CD4-positive, alpha-beta T cell (primary cell): Measurements from ENCODE around the gene PRKCB. TPM values are rescaled to one million over a fixed set of nuclear protein-coding genes. Genes with fewer than 3 reads are reported as not detected.

ENCODE experiments used
- ATAC-seq: fragments of 200-7000 bp; cut with Tn5 transposase; one replicate; pipeline ENCODE4 v1.10.0; 2022; ENCODE audit warnings: mild to moderate bottlenecking; ENCODE audit not compliant: poor library complexity
- CTCF ChIA-PET: fragments of 350-600 bp; sonication (Branson Sonifier 250); formaldehyde crosslinking; loops from one replicate; lab custom pipeline; 2021; ENCODE audit warnings: antibody characterized with exemption, inconsistent platforms; lab: Charles Lee
- POLR2A ChIA-PET: fragments of 350-600 bp; sonication (Branson Sonifier 250); formaldehyde crosslinking; loops from one replicate; lab custom pipeline; 2021; ENCODE audit warnings: antibody characterized with exemption, inconsistent platforms; lab: Charles Lee
- DNase-seq, 14 experiments: peaks; one replicate each; pipeline ENCODE4 v3.0.0-alpha.2; 2013 to 2020; ENCODE audit warnings: mixed read lengths in 2 of 14
- H3K27ac ChIP-seq, 2 donors: one replicate each; pipeline versions ENCODE4 v1.5.1 to v1.7.0; 2013; ENCODE audit warnings: low read length in 2 of 2, low read depth in 1 of 2, mild to moderate bottlenecking in 1 of 2
- H3K27me3 ChIP-seq, 2 experiments: 1 replicate in 1 of 2; 2 replicates in 1 of 2; pipeline versions ENCODE4 v1.6.1 to v1.7.0; 2013; ENCODE audit warnings: low read length in 2 of 2, control low read depth in 1 of 2, mild to moderate bottlenecking in 1 of 2, moderate library complexity in 1 of 2; ENCODE audit not compliant: insufficient read depth in 2 of 2, control insufficient read depth in 1 of 2
- H3K36me3 ChIP-seq: one replicate; pipeline ENCODE4 v1.6.1; 2013; ENCODE audit warnings: low read length, control low read depth; ENCODE audit not compliant: insufficient read depth
- H3K4me1 ChIP-seq: one replicate; pipeline ENCODE4 v1.6.1; 2013; ENCODE audit warnings: low read length, control low read depth; ENCODE audit not compliant: insufficient read depth
- H3K4me3 ChIP-seq: one replicate; pipeline ENCODE4 v1.5.1; 2013; ENCODE audit warnings: mild to moderate bottlenecking, low read length, moderate library complexity
- H3K9me3 ChIP-seq, 2 experiments: 1 replicate in 1 of 2; 2 replicates in 1 of 2; pipeline versions ENCODE4 v1.6.1 to v1.7.0; 2013; ENCODE audit warnings: low read length in 2 of 2, mild to moderate bottlenecking in 2 of 2, control low read depth in 1 of 2, moderate library complexity in 1 of 2; ENCODE audit not compliant: control insufficient read depth in 1 of 2, insufficient read depth in 1 of 2
- H3K27ac Mint-ChIP-seq: one replicate; pipeline ENCODE4 v1.8.0; 2020; ENCODE audit warnings: mixed read lengths
- H3K27me3 Mint-ChIP-seq: one replicate; pipeline ENCODE4 v1.8.0; 2021; ENCODE audit warnings: mixed read lengths
- H3K36me3 Mint-ChIP-seq: one replicate; pipeline ENCODE4 v1.8.0; 2021; ENCODE audit warnings: low read depth, mixed read lengths
- H3K4me1 Mint-ChIP-seq: one replicate; pipeline ENCODE4 v1.8.0; 2021; ENCODE audit warnings: low read depth, mixed read lengths
- H3K4me3 Mint-ChIP-seq: one replicate; pipeline ENCODE4 v1.8.0; 2020; ENCODE audit warnings: mild to moderate bottlenecking, mixed read lengths
- H3K9me3 Mint-ChIP-seq: one replicate; pipeline ENCODE4 v1.8.0; 2020; ENCODE audit warnings: mixed read lengths
- CTCF ChIP-seq: fragments of 200-600 bp; IDR thresholded peaks from one replicate; pipeline ENCODE4 v1.8.0; 2022; ENCODE audit warnings: antibody characterized with exemption, mild to moderate bottlenecking
- intact Hi-C, 2 experiments: fragments of 100-400 bp; cut with DNase I in 1 of 2; cut with micrococcal nuclease in 1 of 2; formaldehyde crosslinking; loops; one replicate each; pipeline versions ENCODE4 v1.15.1 to v1.9.0; 2023 to 2025; cut with DNase I, micrococcal nuclease
- total RNA-seq, 174 experiments: library from RNA in 2 of 174; stranded (reverse) in 2 of 174; gene quantifications; one replicate each; pipeline ENCODE4 v1.2.3 and lab custom pipeline; 2021 to 2026

Gene PRKCB
- total RNA-seq, 2 experiments from 2014 or later, result 64.7 TPM

GRCh38 chr16:23836404-23837311 lies 875 bp downstream of the PRKCB start:
- peak in 13 of 14 experiments; percentile 27 to 78 (median 50) for DNase-seq
- H3K4me1 ChIP-seq, result peaks cover 63% of the 10 kb centered on the region
- CTCF ChIA-PET, result interaction anchor here (1.0 kb wide), 1 partner anchor 33 kb away, joined by 6 read pairs; no protein-coding TSS in a partner anchor

GRCh38 chr16:23837553-23838308 lies 1.9 kb downstream of the PRKCB start:
- Mint-ChIP-seq H3K4me1 (peaks cover 80% of the 10 kb centered on the region), H3K4me3 (peak overlapping the region; percentile 98), H3K9me3 (no peaks in the 10 kb centered on the region), H3K27me3 (no peaks in the 10 kb centered on the region), H3K36me3 (peaks cover 25% of the 10 kb centered on the region), H3K27ac (peak overlapping the region; percentile 81)
- H3K4me3 ChIP-seq, result peak overlapping the region; percentile 82
- CTCF ChIA-PET, result interaction anchor here (0.9 to 1.0 kb wide), 2 partner anchors 34 to 173 kb away, joined by 3 to 6 read pairs; no protein-coding TSS in a partner anchor
- H3K27ac ChIP-seq, result peak overlapping the region in 1 of 2 donors; percentile 14
- DNase-seq, result peak in 1 of 14 experiments; percentile 19
- no peaks in the 10 kb centered on the region for H3K9me3 ChIP-seq
- TF ChIP-seq CTCF, result no peak
- peaks cover 71% of the 10 kb centered on the region for H3K4me1 ChIP-seq
- POLR2A ChIA-PET, result interaction anchor here (0.6 to 1.1 kb wide), 7 partner anchors 9 to 93 kb away, joined by 3 to 6 read pairs (median 3); no protein-coding TSS in a partner anchor
- H3K27me3 ChIP-seq, result no peaks in the 10 kb centered on the region
- peaks cover 11% of the 10 kb centered on the region for H3K36me3 ChIP-seq
- intact Hi-C loops, result loop anchor here (1.0 to 10.0 kb wide), 5 partner anchors 11 to 697 kb away; partner anchors contain the start of gene RBBP6 (in 1 of the 2)
- ATAC-seq, result no peak

More at GRCh38 chr16:23836404-23837311, 875 bp downstream of the PRKCB start:
- intact Hi-C loops, result loop anchor here (1.0 to 10.0 kb wide), 6 partner anchors 12 to 698 kb away; partner anchors contain the start of gene RBBP6 (in 1 of the 2)
- peak overlapping the region; percentile 81 for H3K27ac Mint-ChIP-seq
- H3K4me3 ChIP-seq, result peak overlapping the region; percentile 82
- H3K36me3 ChIP-seq, result peaks cover 11% of the 10 kb centered on the region
- no peaks in the 10 kb centered on the region for H3K9me3 Mint-ChIP-seq
- ATAC-seq, result peak; percentile 28
- peak; percentile 42 for TF ChIP-seq CTCF
- peaks cover 19% of the 10 kb centered on the region for H3K36me3 Mint-ChIP-seq
- H3K4me1 Mint-ChIP-seq, result peaks cover 70% of the 10 kb centered on the region
- no peaks in the 10 kb centered on the region for H3K9me3 ChIP-seq
- POLR2A ChIA-PET, result interaction anchor here (0.7 to 1.1 kb wide), 12 partner anchors 10 to 174 kb away, joined by 3 to 21 read pairs (median 4); no protein-coding TSS in a partner anchor
- H3K4me3 Mint-ChIP-seq, result peak overlapping the region; percentile 98
- H3K27me3 Mint-ChIP-seq, result no peaks in the 10 kb centered on the region
- H3K27me3 ChIP-seq, result no peaks in the 10 kb centered on the region
- H3K27ac ChIP-seq, result peak overlapping the region; percentile 18 to 59
